Esophagus squamous epithelium (tissue), 5 donors: ENCODE data around the gene ADAMTS2. TPM values are rescaled to one million over a fixed set of nuclear protein-coding genes. Genes with fewer than 3 reads are reported as not detected.
A peak's percentile ranks its signal among the peaks of the same experiment; 100 is the strongest.

ENCODE experiments used
- DNase-seq: peaks from one replicate; lab custom pipeline; 2025; lab: John Stamatoyannopoulos, UW
- H3K27ac ChIP-seq, 4 donors: fragments of 200-600 bp; sonication (generic); one replicate each; pipeline ENCODE4 v1.5.1; 2016 to 2019; ENCODE audit warnings: mild to moderate bottlenecking in 1 of 4
- H3K27me3 ChIP-seq, 4 donors: fragments of 200-600 bp; sonication (generic); 1 replicate in 3 of 4; 2 replicates in 1 of 4; pipeline versions ENCODE4 v1.5.1 to v1.6.0; 2017 to 2021; ENCODE audit warnings: antibody characterized with exemption in 1 of 4
- H3K36me3 ChIP-seq, 3 donors: fragments of 200-600 bp; sonication (generic); one replicate each; pipeline ENCODE4 v1.5.1; 2016 to 2019
- H3K4me1 ChIP-seq, 3 donors: fragments of 200-600 bp; sonication (generic); one replicate each; pipeline ENCODE4 v1.5.1; 2017 to 2019
- H3K4me3 ChIP-seq, 4 donors: fragments of 200-600 bp; sonication (generic); 1 replicate in 3 of 4; 2 replicates in 1 of 4; pipeline ENCODE4 v1.5.1; 2016 to 2019; ENCODE audit warnings: mild to moderate bottlenecking in 2 of 4, moderate library complexity in 1 of 4
- H3K9me3 ChIP-seq, 3 donors: fragments of 200-600 bp; sonication (generic); one replicate each; pipeline ENCODE4 v1.5.1; 2016 to 2019
- POLR2A ChIP-seq, 4 donors: fragments of 450-650 bp; IDR thresholded peaks; one replicate each; pipeline ENCODE4 v1.6.1; 2017; ENCODE audit warnings: antibody characterized with exemption in 4 of 4, mild to moderate bottlenecking in 4 of 4, moderate library complexity in 3 of 4
- WGBS, 2 donors: methylation state at CpG; one replicate each; pipeline ENCODE4 v1.1.5; 2018; 5-methylcytosine and 5-hydroxymethylcytosine counted together
- intact Hi-C: fragments of 100-400 bp; cut with DNase I; formaldehyde crosslinking; loops from one replicate; pipeline ENCODE4 v1.15.0; 2022
- total RNA-seq, 4 donors: library from RNA; depleted of rRNA; stranded (reverse); fragments of >200 nt; gene quantifications; one replicate each; pipeline ENCODE4 v1.1.0, GENCODE V29; 2016
- TF ChIP-seq, protein P1 (sequence below), 6 experiments: fragments of 450-650 bp in 4 of 6; fragments of 200-600 bp in 2 of 6; sonication (generic) in 2 of 6; IDR thresholded peaks; one replicate each; pipeline ENCODE4 v1.5.1; 2016 to 2019; ENCODE audit warnings: antibody characterized with exemption in 6 of 6, mild to moderate bottlenecking in 4 of 6, moderate library complexity in 4 of 6
- donor health status: DM: yes; HTN: yes; CAD: no.

The ADAMTS2 gene
- total RNA-seq, 4 donors from 2014 or later: 1.3 to 10.3 (median 5.2) TPM

DNA sequence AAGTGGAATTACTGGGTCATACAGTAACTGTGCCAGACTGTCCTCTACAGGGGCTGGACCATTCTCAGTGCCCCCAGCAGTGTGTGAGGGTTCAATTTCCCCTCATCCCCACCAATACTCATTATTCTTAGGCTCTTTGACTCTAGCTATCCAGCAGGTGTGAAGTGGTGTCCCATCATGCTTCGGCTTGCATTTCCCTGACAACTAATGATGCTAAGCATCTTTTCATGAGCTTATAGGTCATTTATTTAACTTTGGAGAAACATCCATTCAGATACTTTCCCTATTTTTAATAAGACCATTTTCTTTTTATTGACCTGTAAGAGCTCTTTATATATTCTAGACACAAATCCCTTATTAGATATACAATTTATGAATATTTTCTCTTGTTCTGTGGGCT is 63.6 kb downstream of the ADAMTS2 start:
- no peak overlapping the region for H3K4me3 ChIP-seq
- no peaks in the 10 kb centered on the region for H3K27me3 ChIP-seq
- H3K4me1 ChIP-seq: peaks cover 0 to 8% (median 2%) of the 10 kb centered on the region in 3 donors
- intact Hi-C loops: no loop called here
- H3K9me3 ChIP-seq: no peaks in the 10 kb centered on the region
- no peak for DNase-seq
- WGBS, 2 donors: 85% methylated on average over 1 of the region's 1 CpG
- TF ChIP-seq POLR2A (IDR thresholded peaks at IDR 0.05): no peak
- TF ChIP-seq, protein P1, sequence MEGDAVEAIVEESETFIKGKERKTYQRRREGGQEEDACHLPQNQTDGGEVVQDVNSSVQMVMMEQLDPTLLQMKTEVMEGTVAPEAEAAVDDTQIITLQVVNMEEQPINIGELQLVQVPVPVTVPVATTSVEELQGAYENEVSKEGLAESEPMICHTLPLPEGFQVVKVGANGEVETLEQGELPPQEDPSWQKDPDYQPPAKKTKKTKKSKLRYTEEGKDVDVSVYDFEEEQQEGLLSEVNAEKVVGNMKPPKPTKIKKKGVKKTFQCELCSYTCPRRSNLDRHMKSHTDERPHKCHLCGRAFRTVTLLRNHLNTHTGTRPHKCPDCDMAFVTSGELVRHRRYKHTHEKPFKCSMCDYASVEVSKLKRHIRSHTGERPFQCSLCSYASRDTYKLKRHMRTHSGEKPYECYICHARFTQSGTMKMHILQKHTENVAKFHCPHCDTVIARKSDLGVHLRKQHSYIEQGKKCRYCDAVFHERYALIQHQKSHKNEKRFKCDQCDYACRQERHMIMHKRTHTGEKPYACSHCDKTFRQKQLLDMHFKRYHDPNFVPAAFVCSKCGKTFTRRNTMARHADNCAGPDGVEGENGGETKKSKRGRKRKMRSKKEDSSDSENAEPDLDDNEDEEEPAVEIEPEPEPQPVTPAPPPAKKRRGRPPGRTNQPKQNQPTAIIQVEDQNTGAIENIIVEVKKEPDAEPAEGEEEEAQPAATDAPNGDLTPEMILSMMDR (IDR thresholded peaks at IDR 0.05): no peak
- no peaks in the 10 kb centered on the region for H3K36me3 ChIP-seq
- no peak overlapping the region for H3K27ac ChIP-seq

DNA sequence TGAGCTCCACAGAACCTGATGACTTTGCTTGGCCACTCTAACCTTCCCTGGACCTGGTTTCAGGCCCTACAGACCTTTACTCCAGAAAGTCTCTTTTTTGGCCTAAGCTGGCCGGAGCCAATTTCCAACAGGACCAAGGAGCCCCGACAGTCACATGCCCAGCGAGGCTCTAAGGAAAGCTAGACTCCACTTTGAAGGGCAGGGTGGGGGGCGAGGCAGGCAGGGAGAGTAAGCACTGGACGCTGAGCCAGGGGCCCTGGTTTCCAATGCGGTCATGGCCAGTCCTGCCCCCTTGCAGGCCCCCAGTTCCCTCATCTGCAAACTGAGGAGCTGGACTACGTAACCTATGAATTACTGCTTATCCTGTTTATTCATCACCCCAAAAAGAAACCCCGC is 65.2 kb downstream of the ADAMTS2 start:
- WGBS, 2 donors: 96 to 97% methylated on average over 4 to 5 of the region's 8 CpGs
- no peak for DNase-seq
- Histone ChIP-seq H3K27ac (no peak overlapping the region), H3K4me1 (peaks cover 0 to 18% (median 8%) of the 10 kb centered on the region in 3 donors), H3K27me3 (no peaks in the 10 kb centered on the region), H3K4me3 (no peak overlapping the region), H3K36me3 (no peaks in the 10 kb centered on the region), H3K9me3 (no peaks in the 10 kb centered on the region)
- intact Hi-C loops: no loop called here
- no peak for TF ChIP-seq POLR2A (IDR thresholded peaks at IDR 0.05)
- TF ChIP-seq, protein P1 (IDR thresholded peaks at IDR 0.05): no peak

DNA sequence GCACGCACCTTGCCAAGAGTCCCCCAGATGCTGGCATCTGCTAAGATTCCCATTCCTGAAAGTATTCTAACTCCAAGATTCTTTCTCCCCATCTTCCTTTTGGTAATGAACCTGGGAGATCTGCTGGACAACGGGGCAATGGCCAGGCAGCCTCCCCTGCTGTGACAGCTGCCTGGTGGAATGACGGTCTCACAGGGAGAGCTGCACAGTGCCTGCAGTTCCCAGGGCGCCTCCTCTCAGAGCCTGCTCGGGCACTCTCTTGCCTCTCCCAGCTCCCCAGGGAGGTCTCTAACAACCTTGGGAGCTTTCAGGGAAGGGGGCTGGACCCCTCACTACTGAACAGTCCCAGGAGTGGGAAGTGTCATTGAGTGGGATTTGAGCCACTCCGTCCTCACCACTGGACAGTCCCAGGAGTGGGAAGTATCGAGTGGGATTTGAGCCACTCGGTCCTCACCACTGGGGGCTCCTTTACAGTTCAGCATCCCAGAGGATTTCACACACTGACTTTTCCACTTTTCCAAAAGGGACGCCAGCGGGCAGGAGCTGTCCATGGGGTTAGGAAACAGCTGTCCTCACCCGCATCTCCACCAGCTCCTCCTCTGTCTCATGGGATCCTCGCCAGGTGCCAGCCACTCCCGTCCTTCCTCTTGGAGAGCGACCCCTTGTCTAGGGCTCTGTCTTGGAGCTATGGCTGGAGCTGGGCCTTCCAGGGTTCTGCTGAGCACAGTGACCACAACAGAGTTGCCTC is 65.7 kb downstream of the ADAMTS2 start:
- intact Hi-C loops: no loop called here
- Histone ChIP-seq H3K27me3 (no peaks in the 10 kb centered on the region), H3K9me3 (no peaks in the 10 kb centered on the region), H3K4me1 (peaks cover 0 to 24% (median 8%) of the 10 kb centered on the region in 3 donors), H3K36me3 (no peaks in the 10 kb centered on the region), H3K27ac (peak overlapping the region in 1 of 4 donors; percentile 21), H3K4me3 (no peak overlapping the region)
- DNase-seq: no peak
- no peak for TF ChIP-seq POLR2A (IDR thresholded peaks at IDR 0.05)
- TF ChIP-seq, protein P1 (IDR thresholded peaks at IDR 0.05): no peak
- 74 to 83% methylated on average over 11 to 13 of the region's 14 CpGs for WGBS, 2 donors

DNA sequence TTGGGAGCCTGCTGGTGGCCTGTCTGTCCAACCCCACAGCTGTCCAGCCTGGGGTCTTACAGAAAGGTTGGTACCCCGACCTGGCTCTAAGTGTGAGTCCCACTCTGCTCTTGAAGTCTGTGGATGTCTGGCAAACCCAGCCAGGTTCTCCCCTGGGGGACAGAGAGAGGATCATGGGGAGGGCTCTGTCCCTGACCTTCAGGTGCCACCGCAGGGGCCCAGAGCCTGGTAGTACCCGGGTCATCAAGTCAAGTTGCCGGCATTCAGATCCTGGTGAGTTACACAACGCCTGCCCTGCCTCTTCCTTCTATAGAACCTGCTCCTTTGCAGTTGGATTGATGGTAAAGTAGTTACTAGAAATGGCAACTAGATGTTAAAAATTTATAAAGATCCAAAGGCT is 66.7 kb downstream of the ADAMTS2 start:
- 62 to 86% methylated on average over 3 of the region's 5 CpGs for WGBS, 2 donors
- H3K4me3 ChIP-seq: no peak overlapping the region
- H3K27ac ChIP-seq: no peak overlapping the region
- intact Hi-C loops: no loop called here
- H3K4me1 ChIP-seq: peaks cover 0 to 32% (median 8%) of the 10 kb centered on the region in 3 donors
- DNase-seq: no peak
- no peak for TF ChIP-seq POLR2A (IDR thresholded peaks at IDR 0.05)
- TF ChIP-seq, protein P1 (IDR thresholded peaks at IDR 0.05): no peak
- H3K36me3 ChIP-seq: no peaks in the 10 kb centered on the region
- H3K27me3 ChIP-seq: no peaks in the 10 kb centered on the region
- no peaks in the 10 kb centered on the region for H3K9me3 ChIP-seq

DNA sequence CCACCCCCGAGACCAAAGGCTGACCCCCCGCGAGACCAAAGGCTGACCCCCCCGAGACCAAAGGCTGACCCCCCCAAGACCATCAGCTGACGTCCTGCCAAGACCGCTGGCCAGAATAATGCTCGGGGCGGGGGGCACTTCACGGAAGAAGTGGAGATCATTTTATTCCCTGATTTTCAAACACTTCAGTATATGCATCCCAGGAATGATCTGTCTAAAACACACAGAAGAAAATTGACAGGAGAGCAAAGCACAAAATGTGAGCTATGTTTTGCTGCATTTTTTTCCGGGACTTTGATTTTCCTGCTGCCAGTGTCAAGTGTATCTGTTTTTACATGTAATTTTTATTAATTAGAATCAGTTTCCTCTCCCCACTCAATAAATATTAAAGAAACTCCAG is 67.1 kb downstream of the ADAMTS2 start:
- Histone ChIP-seq H3K27me3 (no peaks in the 10 kb centered on the region), H3K9me3 (no peaks in the 10 kb centered on the region), H3K36me3 (no peaks in the 10 kb centered on the region), H3K4me1 (peaks cover 0 to 37% (median 8%) of the 10 kb centered on the region in 3 donors), H3K27ac (no peak overlapping the region), H3K4me3 (no peak overlapping the region)
- intact Hi-C loops: no loop called here
- 33 to 48% methylated on average over 2 to 4 of the region's 10 CpGs for WGBS, 2 donors
- DNase-seq: no peak
- TF ChIP-seq POLR2A (IDR thresholded peaks at IDR 0.05): no peak
